ENCODE measurements around the gene GAB2. TPM values are rescaled to one million over a fixed set of nuclear protein-coding genes. Genes with fewer than 3 reads are reported as not detected.

GAB2 gene
- total RNA-seq, 2 experiments from 2014 or later: 7.1 to 7.5 TPM

DNA sequence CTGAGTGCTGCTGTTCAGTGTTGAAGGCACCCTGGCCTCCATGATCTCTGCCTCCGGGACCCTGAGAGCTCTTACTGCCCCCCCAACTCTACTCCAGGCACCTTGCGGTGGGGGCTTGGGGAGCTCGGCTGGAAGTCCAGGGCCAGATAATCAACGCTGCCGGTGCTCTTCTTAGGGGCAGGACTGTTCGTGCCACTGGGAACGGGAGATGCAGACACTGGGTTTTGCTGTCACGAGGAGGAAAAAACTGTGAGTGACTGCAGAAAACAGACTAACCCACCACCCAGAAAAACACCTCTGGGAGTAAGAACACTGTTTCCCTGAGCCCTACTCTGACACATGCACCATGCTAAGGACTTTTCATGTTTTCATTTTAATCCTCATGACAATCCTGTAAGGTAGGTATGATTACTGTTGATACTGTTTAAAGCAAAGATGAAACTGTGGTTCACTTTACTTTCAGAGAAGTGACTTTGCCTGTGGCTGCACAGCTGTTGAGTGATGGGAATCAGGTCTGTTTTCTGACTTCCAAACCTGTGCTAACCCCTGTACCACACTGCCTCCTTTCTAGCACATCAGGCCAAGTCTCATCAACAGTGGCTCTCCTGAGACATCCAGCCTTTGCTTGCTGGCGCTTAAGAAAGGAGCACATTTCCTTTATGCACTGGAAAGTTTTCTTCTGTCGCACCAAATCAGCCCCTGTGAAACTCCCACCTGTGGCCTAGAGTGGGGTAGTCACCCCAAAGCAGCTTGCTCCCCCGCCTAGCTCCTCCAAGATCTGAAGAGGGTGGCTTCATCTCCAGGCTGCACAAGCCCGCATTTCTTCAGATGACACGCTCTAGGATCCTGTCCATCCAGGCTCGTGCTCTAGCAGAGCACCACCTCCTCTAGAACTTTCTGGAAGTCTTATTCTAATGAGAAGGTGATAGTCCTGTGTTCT is 197.1 kb downstream of the GAB2 start:
- Mint-ChIP-seq H3K36me3 (peaks cover 39% of the 10 kb centered on the region), H3K27me3 (no peaks in the 10 kb centered on the region), H3K9me3 (no peaks in the 10 kb centered on the region), H3K4me3 (no peak overlapping the region), H3K4me1 (peaks cover 21% of the 10 kb centered on the region), H3K27ac (peak overlapping the region; percentile 64)
- ATAC-seq (ENCODE audit: low read depth) (no peak), DNase-seq (no peak)
- POLR2A ChIA-PET: no interaction called here

DNA sequence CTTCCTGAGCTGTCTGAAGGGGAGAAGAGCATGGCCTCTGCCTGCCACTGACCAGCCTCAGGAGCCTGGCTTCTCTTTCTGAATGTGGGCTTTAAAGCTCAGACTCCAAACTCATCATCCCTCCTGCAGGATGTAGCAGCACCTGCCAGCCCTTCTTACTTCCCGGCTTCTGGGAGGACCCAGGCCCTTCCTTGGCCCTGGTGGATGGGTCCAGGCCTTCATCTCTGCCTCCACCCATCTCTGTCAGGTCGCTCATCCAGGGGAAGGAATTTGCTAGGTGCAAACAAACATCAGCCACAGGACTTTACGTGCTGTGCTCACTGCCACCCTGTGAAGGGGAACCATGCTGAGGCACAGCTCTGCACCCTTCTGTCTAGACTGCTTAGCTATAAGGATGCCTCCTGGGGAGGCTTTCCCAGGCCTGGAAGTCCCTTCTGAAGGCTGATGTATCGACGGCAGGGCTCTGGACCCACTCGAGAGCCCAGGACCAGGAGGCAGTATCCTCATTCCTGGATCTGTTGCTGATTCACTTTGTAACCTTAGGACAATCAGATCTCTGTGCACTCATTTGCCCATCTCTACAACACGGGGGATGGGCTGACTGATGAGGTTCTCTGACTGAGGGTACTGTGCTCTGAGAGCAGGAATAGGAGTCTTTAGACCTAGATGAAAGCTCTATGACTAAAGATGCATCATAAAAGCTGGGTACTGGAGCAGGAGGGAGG is 198.0 kb downstream of the GAB2 start:
- Mint-ChIP-seq H3K27me3 (no peaks in the 10 kb centered on the region), H3K4me1 (peaks cover 16% of the 10 kb centered on the region), H3K27ac (no peak overlapping the region), H3K4me3 (no peak overlapping the region), H3K9me3 (no peaks in the 10 kb centered on the region), H3K36me3 (peaks cover 40% of the 10 kb centered on the region)
- ATAC-seq (ENCODE audit: low read depth): no peak
- POLR2A ChIA-PET: no interaction called here
- no peak for DNase-seq

DNA sequence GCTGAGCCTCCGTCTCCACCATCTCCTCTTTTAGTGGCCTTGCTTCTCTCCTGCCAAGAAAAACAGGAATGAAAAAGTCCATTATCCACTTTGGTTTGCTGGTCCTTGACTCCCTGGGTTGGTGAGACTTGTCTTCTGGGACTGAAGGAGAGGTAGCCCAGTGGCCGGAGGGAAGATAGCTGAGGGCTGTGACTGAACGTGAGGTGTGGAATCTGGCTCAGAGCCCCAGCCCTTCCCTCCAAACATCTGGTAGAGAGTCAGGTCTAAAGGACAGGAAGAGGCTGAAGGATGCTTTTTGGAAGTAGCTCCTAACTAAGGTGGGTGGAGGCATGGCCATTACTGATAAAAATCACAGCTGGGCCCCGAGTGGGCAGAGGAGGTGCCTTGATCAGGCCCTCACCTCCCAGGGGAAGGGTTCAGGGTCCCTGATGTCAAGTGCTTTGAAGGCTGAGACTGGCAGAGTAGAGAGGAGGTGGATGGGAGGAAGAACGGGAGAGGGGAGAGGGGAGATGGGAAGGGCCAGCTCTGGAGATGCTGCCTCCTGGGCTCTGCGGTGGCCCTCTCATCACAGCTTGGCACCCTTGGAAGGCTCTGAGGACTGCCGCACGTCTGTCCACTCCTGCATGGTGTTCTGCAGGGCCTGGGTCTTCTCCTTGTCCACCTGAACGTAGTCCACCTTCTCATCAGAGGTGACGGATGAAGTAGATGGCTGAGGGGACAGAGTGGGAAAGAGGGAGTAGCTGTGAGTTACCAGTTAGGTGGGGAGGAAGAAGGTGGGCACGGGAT is 198.7 kb downstream of the GAB2 start:
- peaks cover 16% of the 10 kb centered on the region for H3K4me1 Mint-ChIP-seq
- ATAC-seq (ENCODE audit: low read depth): no peak
- peak overlapping the region; percentile 41 for H3K27ac Mint-ChIP-seq
- no peaks in the 10 kb centered on the region for H3K9me3 Mint-ChIP-seq
- peaks cover 41% of the 10 kb centered on the region for H3K36me3 Mint-ChIP-seq
- no peak for DNase-seq
- H3K4me3 Mint-ChIP-seq: no peak overlapping the region
- POLR2A ChIA-PET: no interaction called here
- no peaks in the 10 kb centered on the region for H3K27me3 Mint-ChIP-seq

DNA sequence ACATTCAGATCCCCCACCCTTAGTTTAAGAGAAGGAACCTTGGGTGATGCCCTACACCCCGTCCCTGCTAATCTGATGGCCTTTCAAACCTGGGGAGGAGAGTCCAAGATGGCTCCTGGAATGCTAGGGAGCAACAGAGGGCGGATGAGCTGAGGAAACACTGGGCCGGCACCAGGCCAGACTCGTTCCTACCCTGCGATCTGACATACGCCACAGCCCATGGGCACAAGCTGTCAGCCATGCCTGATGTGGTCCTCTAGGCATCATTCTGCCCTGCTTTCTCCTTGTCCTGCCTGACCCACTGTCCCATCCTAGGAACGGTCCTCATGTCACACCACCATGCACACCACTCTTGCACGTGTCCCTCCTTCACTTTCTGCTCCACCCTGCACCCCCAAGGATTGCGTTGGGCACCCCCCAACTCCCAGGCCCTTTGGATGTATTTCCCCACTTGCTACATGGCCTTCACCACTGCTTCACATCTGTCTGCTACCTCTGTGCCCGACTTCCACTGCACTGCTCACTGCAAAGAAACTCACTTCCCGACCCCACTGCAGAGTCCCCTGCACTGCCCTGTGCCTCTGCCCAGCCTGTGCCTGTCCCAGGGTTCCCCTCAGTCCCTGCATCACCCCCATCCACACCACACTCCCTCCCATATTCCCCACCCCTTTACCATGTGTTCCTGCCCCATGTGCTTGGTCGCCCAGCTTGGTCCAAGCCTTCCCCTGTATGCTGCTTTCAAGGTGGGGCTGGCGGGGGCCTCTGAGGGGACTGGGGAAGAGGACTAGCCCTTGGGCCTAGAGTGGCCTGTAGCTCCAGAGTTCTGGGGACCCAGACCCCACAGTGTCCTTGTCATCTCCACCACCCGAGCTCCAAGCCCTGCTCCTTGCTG is 199.7 kb downstream of the GAB2 start:
- H3K27me3 Mint-ChIP-seq: no peaks in the 10 kb centered on the region
- H3K9me3 Mint-ChIP-seq: no peaks in the 10 kb centered on the region
- ATAC-seq (ENCODE audit: low read depth): no peak
- H3K36me3 Mint-ChIP-seq: peaks cover 38% of the 10 kb centered on the region
- DNase-seq: no peak
- H3K4me1 Mint-ChIP-seq: peaks cover 9% of the 10 kb centered on the region
- POLR2A ChIA-PET: no interaction called here
- no peak overlapping the region for H3K4me3 Mint-ChIP-seq
- no peak overlapping the region for H3K27ac Mint-ChIP-seq

DNA sequence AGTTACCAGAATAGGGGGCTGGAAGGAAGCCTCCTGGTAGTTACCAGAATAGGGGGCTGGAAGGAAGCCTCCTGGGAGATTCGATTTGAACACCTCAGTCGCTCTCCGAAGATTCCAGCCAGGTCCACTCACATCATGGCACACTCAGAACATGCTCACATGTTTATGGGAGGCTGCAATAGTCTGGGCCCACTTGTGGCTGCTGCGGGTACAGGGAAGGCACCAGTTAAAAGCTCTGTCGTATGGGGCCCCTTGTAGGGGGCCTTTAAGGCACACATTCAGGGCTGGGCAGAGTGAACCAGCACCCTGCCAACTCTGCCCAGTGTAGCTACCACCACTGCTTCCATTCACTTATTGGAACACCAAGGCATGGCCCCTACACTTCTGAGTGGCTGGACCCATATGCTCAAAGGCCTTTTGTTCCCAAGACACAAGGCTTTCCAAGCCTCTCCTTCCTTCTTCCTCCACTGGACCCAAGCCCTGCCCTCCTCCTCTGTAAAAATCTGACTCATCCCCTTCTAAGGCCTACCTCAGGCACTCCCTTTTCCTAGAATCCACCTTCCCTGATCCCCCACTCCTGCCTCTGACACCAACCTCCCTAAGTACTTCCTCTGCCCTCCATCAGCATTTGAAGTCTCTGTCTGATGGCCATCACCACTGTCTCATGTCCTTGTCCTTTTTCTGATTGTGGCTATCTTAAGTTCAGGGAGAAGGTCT is 200.9 kb downstream of the GAB2 start:
- Mint-ChIP-seq H3K9me3 (no peaks in the 10 kb centered on the region), H3K36me3 (peaks cover 44% of the 10 kb centered on the region), H3K4me1 (peaks cover 12% of the 10 kb centered on the region), H3K4me3 (no peak overlapping the region), H3K27ac (peak overlapping the region; percentile 34), H3K27me3 (no peaks in the 10 kb centered on the region)
- no peak for ATAC-seq (ENCODE audit: low read depth)
- POLR2A ChIA-PET: no interaction called here
- no peak for DNase-seq

DNA sequence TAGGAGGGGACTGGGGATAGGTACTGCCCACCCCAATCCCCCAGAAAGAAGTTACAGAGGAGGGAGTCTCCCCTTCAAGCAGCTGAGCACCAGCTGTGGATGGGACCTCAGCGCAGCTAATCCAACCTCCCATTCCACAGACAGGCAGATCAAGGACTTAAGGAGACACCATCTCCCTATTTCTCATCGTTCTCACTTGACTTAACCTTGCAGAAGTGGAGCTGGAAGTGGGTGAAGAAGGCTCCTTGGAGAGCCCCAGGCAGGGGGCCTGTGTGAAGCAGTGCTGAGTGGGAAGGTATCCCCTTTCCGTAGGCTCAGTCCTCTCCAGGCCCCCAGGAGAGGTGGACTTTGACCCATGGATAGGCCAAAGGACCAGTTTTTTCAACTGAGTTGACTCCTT is 201.6 kb downstream of the GAB2 start:
- no peak for ATAC-seq (ENCODE audit: low read depth)
- Mint-ChIP-seq H3K36me3 (peaks cover 44% of the 10 kb centered on the region), H3K27me3 (no peaks in the 10 kb centered on the region), H3K27ac (no peak overlapping the region), H3K4me3 (no peak overlapping the region), H3K4me1 (peaks cover 14% of the 10 kb centered on the region), H3K9me3 (no peaks in the 10 kb centered on the region)
- DNase-seq: no peak
- POLR2A ChIA-PET: no interaction called here

DNA sequence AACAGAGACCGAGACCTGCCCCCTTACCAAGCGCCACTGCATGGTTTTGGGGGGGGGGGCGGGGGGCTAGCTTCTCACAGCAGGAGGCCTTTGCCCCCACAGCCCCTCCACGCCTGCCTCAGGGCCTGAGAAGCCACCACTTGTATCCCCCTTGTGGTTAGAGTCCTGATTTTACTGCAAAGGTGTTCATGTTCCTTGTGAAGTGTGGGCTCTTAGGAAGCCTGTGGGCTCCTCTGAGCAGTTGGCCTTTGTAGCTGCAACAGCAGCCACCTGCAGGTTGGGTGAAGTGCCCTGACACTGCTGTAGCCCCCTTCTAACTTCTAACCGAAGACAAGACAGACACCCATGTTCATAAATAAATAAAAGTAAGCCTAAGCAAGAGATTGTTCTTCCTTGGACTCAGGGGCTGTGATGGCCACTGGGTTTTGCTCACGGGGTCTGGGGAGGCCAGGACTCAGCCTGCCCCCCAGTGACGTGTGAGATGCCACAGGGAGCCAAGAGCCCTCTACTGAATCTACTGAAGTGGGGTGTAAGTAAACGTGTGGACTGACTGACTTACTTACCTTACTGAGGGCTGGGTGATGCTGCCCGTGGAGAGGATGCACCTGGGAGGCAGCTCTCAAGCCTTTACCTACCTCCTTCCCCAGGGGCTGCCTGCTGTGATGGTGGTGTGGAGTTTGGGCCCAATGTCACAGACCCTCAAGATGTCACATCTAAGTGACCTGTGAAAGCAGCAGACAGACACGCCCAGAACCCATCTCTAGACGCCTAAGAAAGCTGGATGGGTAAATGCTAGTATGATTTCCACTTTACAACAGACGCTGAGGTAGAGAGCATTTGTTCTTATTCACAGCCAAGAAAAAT is 203.1 kb downstream of the GAB2 start:
- ATAC-seq (ENCODE audit: low read depth): no peak
- Mint-ChIP-seq H3K4me3 (no peak overlapping the region), H3K4me1 (peaks cover 12% of the 10 kb centered on the region), H3K27ac (no peak overlapping the region), H3K27me3 (no peaks in the 10 kb centered on the region), H3K9me3 (no peaks in the 10 kb centered on the region), H3K36me3 (peaks cover 46% of the 10 kb centered on the region)
- POLR2A ChIA-PET: interaction anchor here (0.7 kb wide), 1 partner anchor 12 kb away, joined by 3 read pairs; no protein-coding TSS in a partner anchor
- DNase-seq: no peak

DNA sequence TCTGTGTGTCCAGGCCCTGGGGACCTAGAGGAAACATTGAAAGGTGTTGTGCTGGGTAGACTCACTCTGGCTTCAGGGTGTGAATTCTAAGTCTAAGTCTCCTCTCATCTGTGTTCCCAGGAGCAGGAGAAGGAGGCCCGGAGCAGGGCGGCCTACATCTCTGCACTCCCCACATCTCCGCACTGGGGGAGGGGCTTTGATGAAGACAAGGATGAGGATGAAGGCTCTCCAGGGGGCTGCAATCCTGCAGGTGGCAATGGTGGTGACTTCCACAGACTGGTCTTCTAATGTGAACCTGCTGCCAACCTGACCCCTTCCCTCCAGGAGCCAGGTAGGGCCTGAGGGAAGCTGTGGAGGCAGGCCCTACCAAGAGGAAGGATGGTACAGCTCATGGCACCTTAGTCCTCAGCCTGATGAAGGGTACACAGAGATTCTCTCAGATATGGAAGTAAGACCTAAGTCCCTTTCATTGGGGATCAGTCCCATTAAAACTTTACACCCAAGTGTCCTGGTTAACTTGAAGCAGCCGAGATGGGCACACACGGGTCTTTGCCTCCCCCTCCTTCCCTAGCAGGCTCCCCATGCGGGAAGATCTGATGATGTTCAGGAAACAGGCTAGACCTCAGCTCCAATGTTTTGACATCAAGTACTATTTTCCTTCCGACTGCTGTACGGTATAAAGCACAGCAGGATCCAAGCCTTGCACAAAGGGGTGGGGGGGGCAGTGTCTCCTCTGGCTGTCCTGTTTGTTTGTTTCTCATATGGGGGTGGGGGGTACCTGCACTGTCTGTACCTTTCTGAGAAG is 203.9 kb downstream of the GAB2 start:
- Mint-ChIP-seq H3K27ac (no peak overlapping the region), H3K9me3 (no peaks in the 10 kb centered on the region), H3K36me3 (peaks cover 43% of the 10 kb centered on the region), H3K4me1 (peaks cover 14% of the 10 kb centered on the region), H3K4me3 (no peak overlapping the region), H3K27me3 (no peaks in the 10 kb centered on the region)
- ATAC-seq (ENCODE audit: low read depth) (no peak), DNase-seq (no peak)
- POLR2A ChIA-PET: interaction anchor here (0.7 kb wide), 1 partner anchor 11 kb away, joined by 3 read pairs; no protein-coding TSS in a partner anchor

DNA sequence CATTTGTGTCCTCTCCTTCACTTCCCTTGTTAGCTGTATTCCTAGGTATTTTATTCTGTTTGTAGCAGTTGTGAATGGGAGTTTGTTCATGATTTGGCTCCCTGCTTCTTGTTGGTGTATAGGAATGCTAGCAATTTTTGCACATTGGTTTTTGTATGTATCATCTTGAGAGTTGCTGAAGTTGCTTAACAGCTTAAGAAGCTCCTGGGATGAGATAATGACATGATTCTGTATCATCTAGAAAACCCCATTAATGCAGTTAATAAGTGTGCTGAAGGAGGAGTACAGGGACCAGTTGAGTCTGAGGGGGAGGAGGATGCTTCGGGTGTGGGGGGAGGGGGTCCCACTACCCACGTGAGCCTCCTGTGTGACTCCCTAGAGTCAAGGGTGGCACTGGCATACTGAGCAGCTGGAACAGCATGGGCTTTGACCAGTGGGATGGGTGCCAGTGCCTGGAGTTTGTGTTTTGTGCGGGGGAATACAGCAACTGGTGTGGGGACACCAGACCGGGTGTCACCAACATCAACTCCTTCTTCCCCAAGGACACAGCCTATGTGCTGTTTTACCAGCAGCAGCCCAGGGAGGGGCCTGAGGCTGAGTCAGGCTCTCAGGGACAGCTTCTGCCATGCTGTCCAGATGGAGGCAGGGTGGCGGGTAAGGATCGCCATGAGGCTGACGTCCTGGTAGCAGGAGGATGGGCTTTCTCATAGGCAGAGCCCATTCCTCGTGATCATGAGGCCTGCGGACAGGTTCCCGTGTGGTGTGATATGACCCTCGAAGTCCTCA is 204.8 kb downstream of the GAB2 start:
- Mint-ChIP-seq H3K4me3 (no peak overlapping the region), H3K27ac (no peak overlapping the region), H3K27me3 (no peaks in the 10 kb centered on the region), H3K36me3 (peaks cover 41% of the 10 kb centered on the region), H3K4me1 (peaks cover 13% of the 10 kb centered on the region), H3K9me3 (no peaks in the 10 kb centered on the region)
- POLR2A ChIA-PET: no interaction called here
- ATAC-seq (ENCODE audit: low read depth): no peak
- DNase-seq: no peak

DNA sequence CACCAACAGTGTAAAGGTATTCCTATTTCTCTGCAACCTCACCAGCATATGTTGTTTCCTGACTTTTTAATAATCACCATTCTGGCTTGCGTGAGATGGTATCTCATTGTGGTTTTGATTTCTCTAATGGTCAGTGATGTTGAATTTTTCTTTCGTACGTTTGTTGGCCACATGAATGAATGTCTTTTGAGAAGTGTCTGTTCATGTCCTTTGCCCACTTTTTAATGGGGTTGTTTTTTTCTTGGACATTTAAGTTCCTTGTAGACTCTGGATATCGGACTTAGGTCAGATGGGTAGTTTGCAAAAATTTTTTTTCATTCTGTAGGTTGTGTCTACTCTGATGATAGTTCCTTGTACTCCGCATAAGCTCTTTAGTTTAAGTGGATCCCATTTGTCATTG is 206.1 kb downstream of the GAB2 start:
- ATAC-seq (ENCODE audit: low read depth): no peak
- Mint-ChIP-seq H3K9me3 (no peaks in the 10 kb centered on the region), H3K27me3 (no peaks in the 10 kb centered on the region), H3K36me3 (peaks cover 35% of the 10 kb centered on the region), H3K4me1 (peaks cover 8% of the 10 kb centered on the region), H3K4me3 (no peak overlapping the region), H3K27ac (no peak overlapping the region)
- no peak for DNase-seq
- POLR2A ChIA-PET: no interaction called here

All from activated naive CD8-positive, alpha-beta T cell treated with anti-CD3 and anti-CD28 coated beads, Interleukin-2, amount 10 ng/mL, durations not matched to agents 7 days and 5 days (primary cell).